IMR-90 (cell line): ENCODE results near the gene GP1BA.

Experiments
- BHLHE40 ChIP-seq: fragments of 150-350 bp; IDR thresholded peaks from 2 replicates; pipeline ENCODE4 v1.6.1; 2016; ENCODE audit warnings: mild to moderate bottlenecking, low read depth, low read length
- CEBPB ChIP-seq: IDR thresholded peaks from 2 replicates; pipeline ENCODE4 v1.6.1; 2012; ENCODE audit warnings: low read depth, low read length, improper control_type of control experiment
- MAFK ChIP-seq: IDR thresholded peaks from 2 replicates; pipeline ENCODE4 v1.6.1; 2012; ENCODE audit warnings: low read depth, low read length, improper control_type of control experiment
- MXI1 ChIP-seq: IDR thresholded peaks from 2 replicates; pipeline ENCODE4 v1.6.1; 2012; ENCODE audit warnings: low read depth, mild to moderate bottlenecking, low read length, moderate library complexity, borderline replicate concordance
- POLR2A ChIP-seq: IDR thresholded peaks from 2 replicates; pipeline ENCODE4 v1.6.1; 2012; ENCODE audit warnings: mild to moderate bottlenecking, low read depth, low read length
- TF ChIP-seq, protein P1 (sequence below): conservative IDR thresholded peaks from 2 replicates; pipeline ENCODE4 v1.5.1; 2012; ENCODE audit warnings: mild to moderate bottlenecking, low read depth, low read length, improper control_type of control experiment

- TF ChIP-seq MAFK (no peak), CEBPB (peak; percentile 33), POLR2A (peak; percentile 71), MXI1 (peak; percentile 72; the same call in 1 of the 2 replicates), BHLHE40 (peak; percentile 95)
- TF ChIP-seq, protein P1, sequence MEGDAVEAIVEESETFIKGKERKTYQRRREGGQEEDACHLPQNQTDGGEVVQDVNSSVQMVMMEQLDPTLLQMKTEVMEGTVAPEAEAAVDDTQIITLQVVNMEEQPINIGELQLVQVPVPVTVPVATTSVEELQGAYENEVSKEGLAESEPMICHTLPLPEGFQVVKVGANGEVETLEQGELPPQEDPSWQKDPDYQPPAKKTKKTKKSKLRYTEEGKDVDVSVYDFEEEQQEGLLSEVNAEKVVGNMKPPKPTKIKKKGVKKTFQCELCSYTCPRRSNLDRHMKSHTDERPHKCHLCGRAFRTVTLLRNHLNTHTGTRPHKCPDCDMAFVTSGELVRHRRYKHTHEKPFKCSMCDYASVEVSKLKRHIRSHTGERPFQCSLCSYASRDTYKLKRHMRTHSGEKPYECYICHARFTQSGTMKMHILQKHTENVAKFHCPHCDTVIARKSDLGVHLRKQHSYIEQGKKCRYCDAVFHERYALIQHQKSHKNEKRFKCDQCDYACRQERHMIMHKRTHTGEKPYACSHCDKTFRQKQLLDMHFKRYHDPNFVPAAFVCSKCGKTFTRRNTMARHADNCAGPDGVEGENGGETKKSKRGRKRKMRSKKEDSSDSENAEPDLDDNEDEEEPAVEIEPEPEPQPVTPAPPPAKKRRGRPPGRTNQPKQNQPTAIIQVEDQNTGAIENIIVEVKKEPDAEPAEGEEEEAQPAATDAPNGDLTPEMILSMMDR = no peak
Observed at GRCh38 chr17:4939796-4940554, 7.9 kb downstream of the GP1BA start, which contains the start of the genes RNF167 and SLC25A11.
